ENCODE results near the gene DPEP2NB.
"Not testable (repeated sequence)": the region's sequence is repeated elsewhere in the genome, so short reads cannot be mapped to it uniquely, and the experiment has no call there.

Gene DPEP2NB, protein sequence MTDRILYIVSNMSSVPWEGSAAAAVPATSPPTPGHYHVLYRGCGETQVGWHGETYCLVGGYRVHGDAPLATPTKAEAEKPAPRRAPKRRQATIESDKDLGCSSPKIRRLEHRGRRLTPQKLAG

DNA sequence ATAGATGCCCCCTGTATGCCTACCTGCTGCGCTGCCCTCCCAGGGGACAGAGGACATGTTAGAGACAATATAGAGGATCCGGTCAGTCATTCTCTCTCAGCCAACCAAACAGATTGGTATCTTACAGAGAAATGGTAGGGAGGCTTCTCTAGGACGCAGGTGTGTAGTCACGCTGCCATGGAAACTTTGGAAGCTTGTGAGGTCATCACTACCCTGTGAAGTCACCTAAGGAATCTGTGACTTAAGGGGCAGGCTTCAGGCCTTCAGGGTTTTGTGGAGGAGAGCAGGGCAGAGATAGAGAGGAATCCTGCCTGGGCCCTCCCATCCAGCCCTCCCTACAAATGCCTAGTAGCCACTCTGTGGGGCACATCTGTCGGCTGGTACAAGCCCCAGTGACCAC is at the start of gene DPEP2NB:
DPEP2NB (minus strand) TSS at position 231 of the 400 bp plus-strand sequence; CDS start at position 90, 141 bp downstream.
- no peak for DNase-seq

GRCh38 chr16:68064791-68065365 is 49.2 kb upstream of the DPEP2NB start:
- DNase-seq: no peak

GRCh38 chr16:68062910-68063393 is 47.2 kb upstream of the DPEP2NB start:
- no peak for DNase-seq

DNA sequence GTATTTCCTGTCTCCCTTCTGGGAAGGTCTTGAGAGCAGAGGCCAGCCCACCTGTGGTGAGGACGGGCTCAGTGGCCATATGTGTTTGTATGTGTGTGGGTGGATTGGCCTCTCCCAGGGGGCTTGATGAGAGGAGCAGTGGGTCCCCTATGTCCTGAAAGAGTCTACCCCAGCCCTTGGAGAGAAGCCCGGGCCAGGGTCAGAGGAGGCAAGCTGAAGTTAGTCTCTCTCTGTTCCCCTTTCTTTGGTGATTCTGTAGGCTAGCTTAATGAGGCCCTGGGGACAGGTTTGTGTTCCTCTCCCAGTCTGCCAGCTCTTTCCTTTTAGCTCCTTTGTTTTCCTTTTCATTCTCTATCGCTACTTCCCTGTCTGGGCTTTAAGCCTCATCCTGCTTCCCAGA is 45.7 kb upstream of the DPEP2NB start:
- no peak for DNase-seq

GRCh38 chr16:68059804-68060203 is 44.1 kb upstream of the DPEP2NB start:
- no peak for DNase-seq

DNA sequence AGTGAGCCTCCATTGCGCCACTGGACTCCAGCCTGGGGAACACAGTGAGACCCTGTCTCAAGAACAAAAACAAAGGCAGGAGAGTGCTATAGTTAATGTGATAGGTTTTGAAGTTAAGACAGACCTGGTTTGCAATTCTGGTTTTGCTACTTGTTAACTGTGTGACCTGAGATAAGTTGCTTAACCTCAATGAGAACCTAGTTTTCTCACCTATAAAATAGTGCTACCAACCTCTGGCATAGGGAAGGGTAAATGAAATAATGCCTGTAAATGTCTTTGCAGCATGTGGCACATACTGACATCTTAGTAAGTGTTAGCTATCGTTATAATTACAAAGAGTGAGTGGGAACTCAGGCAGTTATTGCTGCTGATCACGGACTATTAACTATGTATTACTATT is 39.7 kb upstream of the DPEP2NB start:
- DNase-seq: no peak

DNA sequence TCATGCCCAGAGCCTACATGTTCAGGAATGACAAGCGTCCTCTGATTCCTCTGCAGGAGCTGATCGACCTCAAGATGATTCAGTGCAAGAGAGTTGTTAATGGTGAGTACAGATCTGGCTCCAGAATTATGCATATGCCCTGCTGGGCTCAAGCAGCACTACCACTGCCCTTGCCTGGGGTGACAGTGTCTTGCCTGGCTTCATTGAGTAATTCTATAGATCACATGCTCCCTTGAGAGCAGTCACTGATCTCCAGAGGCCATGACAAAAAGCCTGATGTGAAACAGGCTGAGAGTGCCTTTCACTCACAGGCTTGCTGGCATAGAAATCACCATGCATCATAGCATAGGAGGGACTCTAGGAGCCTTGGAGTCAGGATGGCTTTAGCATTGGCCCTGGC is 33.7 kb upstream of the DPEP2NB start:
- no peak for DNase-seq

GRCh38 chr16:68047987-68048386 is 32.3 kb upstream of the DPEP2NB start:
- no peak for DNase-seq

DNA sequence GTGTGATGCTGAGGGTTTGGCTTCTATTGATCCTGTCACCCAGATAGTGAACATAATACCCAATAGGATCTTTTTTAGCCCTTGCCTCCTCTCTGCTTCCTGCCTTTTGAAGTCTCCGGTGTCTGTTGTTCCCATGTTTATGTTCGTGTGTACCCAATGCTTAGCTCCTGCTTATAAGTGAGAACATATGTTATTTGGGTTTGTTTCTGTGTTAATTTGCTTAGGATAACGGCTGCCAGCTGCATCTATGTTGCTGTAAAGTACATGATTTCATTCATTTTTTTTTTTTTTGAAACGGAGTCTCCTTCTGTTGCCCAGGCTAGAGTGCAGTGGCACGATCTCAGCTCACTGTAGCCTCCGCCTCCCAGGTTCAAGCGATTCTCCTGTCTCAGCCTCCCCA is 30.4 kb upstream of the DPEP2NB start:
- no peak for DNase-seq

- no peak for DNase-seq
Observed at GRCh38 chr16:68041783-68042182, 26.1 kb upstream of the DPEP2NB start.

DNA sequence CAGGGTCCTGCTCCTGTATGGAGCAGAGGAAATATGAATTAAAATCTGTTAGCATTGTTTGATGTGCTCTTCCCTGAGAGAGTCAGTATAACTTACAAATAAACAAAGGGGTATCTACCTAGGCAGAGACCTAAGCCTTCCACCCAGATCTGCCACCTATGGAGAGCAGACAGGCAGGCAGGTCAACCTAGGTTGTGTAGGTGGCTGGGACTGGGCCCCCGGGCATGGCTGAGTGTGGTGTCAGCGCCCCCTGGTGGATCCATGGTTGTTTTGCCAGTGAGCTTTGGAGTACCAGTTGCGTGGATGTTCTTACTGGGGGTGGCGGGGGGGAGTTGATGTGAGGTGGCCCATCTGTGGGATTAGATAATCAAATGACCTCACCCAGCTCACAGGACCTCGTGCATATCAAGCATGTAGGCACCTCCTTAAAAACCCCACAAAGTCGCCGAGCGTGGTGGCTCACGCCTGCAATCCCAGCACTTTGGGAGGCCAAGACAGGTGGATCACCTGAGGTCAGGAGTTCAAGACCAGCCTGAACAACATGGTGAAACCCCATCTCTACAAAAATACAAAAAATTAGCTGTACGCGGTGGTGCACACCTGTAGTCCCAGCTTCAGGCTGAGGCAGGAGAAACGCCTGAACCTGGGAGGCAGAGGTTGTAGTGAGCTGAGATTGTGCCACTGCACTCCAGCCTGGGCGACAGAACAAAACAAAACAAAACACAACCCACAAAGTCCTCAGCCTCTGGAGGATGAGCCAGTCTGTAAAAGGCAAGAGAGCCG is 25.0 kb upstream of the DPEP2NB start:
- DNase-seq: peak; percentile 43

GRCh38 chr16:68037841-68038597 is 22.3 kb upstream of the DPEP2NB start:
- DNase-seq: no peak

DNA sequence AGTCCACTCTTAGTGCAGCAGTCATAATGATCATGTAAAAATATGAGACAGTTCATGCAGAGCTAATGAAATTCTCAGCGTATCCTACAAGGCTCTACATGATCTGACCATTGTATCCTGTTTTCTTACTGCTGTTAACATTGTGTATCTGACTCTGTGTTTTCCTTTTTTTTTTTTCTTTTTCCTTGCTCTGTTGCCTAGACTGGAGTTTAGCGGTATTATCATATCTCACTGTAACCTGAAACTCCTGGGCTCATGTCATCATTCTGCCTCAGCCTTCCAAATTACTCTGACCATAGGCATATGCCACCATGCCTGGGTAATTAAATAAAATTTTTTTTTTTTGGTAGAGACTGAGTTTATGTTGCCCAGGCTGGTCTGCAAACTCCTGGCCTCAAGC is 19.5 kb upstream of the DPEP2NB start:
- no peak for DNase-seq

- DNase-seq: no peak
Observed at GRCh38 chr16:68033101-68033500, 17.4 kb upstream of the DPEP2NB start.

DNA sequence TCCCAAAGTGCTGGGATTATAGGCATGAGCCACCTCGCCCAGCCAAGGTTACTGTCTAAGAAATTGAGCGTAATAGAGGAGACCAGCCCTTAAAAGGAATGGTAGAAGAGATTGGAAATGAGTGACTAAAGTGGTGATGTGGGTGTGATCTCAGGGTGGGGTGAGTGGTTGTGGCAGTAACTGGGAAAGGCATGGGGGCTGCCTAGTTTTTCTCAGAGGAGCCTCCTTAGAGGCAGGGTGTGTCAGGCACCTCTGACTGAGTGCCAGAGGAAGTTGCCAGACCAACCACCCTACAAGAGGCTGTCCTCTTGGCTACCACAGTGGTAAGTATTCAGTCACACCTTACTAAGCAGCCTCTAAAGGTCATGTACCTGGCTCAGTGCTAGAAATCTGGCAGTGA is 16.2 kb upstream of the DPEP2NB start:
- no peak for DNase-seq

DNA sequence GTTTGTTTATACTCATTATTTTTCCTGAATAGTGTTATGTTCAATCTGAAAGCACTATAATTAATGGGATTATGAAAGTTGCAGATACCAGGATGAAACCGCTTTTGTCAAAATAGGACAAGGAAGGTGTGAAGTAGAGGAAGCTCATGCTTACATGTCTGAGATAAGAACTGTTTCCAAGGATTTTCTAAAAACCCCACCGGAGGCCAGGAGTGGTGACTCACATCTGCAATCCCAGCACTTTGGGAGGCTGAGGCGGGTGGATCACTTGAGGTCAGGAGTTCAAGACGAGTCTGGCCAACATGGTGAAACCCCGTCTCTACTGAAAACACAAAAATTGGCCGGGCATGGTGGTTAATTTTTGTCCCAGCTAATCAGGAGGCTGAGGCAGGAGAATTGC is 14.4 kb upstream of the DPEP2NB start:
- not testable (repeated sequence) for DNase-seq

- no peak for DNase-seq
Observed at GRCh38 chr16:68028996-68029395, 13.3 kb upstream of the DPEP2NB start.

- DNase-seq: peak; percentile 86
Observed at GRCh38 chr16:68022728-68023537, 7.2 kb upstream of the DPEP2NB start, which contains the start of the genes DDX28 and DUS2. TSS of gene DDX28 (minus strand) at chr16:68023232. CDS start at chr16:68023202, 30 bp downstream. TSS of gene DUS2 (plus strand) at chr16:68023284. CDS start at chr16:68038024, 14,740 bp downstream.

GRCh38 chr16:68022278-68022727 is 6.6 kb upstream of the DPEP2NB start:
- DNase-seq: no peak

DNA sequence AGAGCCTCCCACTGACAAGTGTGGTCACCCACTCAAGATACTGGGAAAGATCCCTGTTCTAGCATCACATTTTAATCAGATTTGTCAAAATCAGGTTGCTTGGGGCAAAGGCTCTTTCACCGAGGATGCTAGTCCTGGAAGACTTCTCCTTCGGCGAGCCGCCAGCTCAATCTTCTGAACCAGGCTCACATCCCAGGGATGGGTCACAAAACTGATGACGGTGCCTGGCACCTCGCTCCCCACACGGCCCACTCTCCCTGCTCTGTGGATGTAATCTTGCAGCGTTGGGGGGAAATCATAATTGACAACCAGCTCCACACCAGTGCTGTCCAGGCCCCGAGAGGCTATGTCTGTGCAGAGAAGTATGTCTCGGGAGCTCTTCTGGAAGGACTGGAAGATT is 5.8 kb upstream of the DPEP2NB start:
- DNase-seq: no peak

- no peak for DNase-seq
Observed at GRCh38 chr16:68019167-68019680, 3.5 kb upstream of the DPEP2NB start.

DNA sequence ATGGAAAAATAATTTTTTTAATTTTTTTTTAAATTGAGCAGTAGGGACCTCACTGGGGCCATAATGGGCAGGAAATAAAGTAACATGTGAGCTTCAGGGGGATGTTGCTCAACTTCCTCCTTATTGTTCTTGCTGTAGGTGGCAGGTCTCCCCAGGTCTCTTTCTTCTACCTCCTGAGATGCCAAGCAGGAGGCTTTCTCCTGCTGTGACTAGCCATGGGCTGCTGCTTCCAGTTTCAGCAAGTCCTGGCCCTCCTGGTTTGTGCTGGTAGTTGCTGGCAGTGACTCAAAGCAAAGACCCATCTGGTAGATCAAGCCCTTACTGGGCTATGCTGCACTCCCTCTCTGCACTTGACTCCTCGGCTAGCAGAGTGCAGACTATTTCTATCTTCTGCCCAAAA is 2.3 kb downstream of the DPEP2NB start:
- no peak for DNase-seq
